Germinal center (tissue), 1 donor: ENCODE results near the gene ADGRV1.
"Not testable (repeated sequence)": the region's sequence is repeated elsewhere in the genome, so short reads cannot be mapped to it uniquely, and the experiment has no call there.

Experiments
- DNase-seq: peaks from one replicate; pipeline ENCODE4 v3.0.0; 2012; ENCODE audit warnings: mixed read lengths, low spot score

Gene ADGRV1

GRCh38 chr5:91030521-91031401, 472.2 kb downstream of the ADGRV1 start:
- no peak for DNase-seq

DNA sequence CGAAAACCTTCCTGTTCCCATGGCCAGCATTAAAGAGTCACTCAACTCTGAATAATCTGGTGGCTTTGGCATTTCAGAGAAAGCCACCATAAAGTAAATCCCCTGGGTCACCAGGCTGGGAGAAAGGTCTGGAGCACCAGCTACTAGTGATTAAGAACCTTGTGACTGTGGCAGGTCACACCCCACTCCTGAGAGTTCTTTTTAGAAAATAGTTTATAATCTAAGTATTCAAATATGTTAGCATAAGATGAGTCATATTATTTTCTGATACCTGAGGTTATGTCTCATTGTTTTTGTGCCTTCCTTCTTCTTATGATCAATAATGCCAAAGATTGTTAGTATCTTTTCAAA, 472.8 kb downstream of the ADGRV1 start:
- DNase-seq: no peak

GRCh38 chr5:91032125-91032524, 473.5 kb downstream of the ADGRV1 start:
- DNase-seq: no peak

GRCh38 chr5:91033370-91033769, 474.8 kb downstream of the ADGRV1 start:
- no peak for DNase-seq

GRCh38 chr5:91038180-91038808, 479.7 kb downstream of the ADGRV1 start:
- DNase-seq: no peak

DNA sequence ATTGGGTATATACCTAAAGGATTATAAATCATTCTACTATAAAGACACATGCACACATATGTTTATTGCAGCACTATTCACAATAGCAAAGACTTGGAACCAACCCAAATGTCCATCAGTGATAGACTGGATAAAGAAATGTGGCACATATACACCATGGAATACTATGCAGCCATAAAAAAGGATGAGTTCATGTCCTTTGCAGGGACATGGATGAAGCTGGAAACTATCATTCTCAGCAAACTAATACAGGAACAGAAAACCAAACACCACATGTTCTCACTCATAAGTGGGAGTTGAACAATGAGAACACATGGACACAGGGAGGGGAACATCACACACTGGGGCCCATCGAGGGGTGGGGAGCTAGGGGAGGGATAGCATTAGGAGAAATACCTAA, 482.5 kb downstream of the ADGRV1 start:
- DNase-seq: not testable (repeated sequence)

GRCh38 chr5:91042247-91042935, 483.8 kb downstream of the ADGRV1 start:
- no peak for DNase-seq

- no peak for DNase-seq
These were observed 484.3 kb downstream of the ADGRV1 start for GRCh38 chr5:91042936-91043255.

GRCh38 chr5:91048073-91048472, 489.5 kb downstream of the ADGRV1 start:
- DNase-seq: no peak

GRCh38 chr5:91049112-91049511, 490.5 kb downstream of the ADGRV1 start:
- DNase-seq: no peak

DNA sequence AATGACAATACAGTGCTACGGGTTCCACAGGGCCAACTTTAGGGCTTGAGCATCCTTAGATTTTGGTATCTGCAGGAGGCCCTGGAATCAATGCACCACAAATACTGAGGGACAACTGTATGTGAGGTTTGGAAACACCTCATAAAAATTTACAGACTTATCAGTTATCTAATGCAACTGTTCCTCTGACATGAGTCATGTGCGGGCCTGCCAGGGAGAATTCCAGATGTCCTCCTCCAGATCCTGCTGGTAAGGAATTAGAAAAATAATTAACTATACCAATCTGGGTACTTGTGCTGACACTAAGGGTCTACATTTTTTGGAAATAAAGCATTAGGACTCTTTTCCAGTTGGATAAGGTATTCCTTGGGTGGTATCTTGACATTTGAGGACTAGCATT, 491.2 kb downstream of the ADGRV1 start:
- no peak for DNase-seq

DNA sequence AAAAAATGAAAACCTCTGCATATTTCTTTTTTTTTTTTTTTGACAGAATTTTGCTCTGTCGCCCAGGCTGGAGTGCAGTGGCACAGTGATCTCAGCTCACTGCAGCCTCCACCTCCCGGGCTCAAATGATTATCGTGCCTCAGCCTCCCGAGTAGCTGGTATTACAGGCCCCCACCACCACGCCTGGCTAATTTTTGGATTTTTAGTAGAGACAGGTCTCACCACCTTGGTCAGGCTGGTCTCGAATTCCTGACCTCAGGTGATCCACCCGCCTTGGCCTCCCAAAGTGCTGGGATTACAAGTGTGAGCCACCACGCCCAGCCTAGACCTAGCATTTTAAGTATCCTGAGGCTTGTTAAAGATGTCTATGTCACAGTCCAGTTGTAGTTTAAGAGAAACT, 493.8 kb downstream of the ADGRV1 start:
- not testable (repeated sequence) for DNase-seq

DNA sequence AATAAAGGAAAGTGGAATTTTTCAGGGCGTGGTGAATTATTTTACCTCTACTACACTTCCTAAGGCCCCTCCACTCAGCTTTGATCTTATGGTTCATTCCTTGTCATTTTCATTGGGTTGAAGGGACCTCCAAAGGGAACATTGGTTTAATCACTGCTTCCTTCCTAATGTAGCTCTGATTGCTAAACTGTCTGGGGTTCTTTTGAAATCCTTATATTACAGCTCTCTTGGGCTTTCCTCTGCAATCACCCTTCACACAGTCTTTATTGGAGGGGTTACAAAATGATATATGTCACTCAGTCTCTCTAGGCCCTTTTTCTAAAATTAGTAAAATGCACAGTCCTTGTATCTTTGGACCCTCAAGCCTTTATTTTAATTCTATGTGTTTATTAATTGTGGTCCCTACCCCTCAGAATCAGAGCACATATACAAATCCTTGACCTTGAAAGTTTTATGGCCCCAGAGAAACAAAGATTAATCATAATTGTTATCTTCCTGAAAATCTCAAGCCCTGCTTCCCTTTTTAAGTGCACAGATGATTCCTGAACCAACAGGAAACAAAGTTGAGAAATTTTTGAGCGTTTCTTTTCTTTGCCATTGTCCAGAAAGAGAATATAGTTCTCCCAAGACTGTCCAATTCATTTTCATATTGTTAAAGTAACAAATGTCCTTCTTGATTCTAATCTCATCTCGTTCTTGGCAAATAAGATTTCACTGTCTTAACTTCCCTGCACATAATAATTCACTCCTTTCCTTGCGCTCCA, 494.6 kb downstream of the ADGRV1 start:
- DNase-seq: no peak

DNA sequence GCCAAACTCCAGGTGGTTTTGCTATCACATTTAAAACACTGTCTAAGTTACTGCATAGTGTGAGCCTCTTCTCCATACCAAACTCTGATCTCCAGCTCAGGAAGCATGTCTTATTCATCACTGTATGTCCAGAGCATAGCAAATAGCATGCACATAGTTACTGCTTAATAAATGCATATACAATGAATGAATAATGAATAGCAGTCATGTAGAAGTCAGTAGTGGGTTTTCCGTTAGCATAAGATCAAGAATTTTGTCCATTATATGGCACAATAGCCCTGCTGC, 495.1 kb downstream of the ADGRV1 start:
- DNase-seq: no peak

DNA sequence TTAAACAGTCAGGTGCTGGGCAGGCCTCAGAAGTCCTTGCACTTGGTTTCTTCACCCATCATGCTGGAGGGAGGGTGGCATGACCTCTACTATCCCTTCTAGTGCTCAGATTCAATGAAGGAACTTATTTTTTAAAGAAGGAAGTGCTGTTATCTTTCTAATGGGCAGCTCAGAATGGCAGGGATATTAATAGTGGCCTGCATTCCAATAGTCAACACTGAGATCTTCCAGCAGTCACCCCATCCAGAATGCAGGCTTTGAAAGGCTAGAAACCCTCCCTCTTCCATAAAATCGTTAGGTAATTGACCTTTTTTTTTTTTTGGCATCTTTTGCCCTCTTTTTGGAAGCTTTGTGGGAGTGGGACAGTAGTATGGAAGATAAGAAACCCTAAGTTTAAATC, 499.6 kb downstream of the ADGRV1 start:
- DNase-seq: no peak

DNA sequence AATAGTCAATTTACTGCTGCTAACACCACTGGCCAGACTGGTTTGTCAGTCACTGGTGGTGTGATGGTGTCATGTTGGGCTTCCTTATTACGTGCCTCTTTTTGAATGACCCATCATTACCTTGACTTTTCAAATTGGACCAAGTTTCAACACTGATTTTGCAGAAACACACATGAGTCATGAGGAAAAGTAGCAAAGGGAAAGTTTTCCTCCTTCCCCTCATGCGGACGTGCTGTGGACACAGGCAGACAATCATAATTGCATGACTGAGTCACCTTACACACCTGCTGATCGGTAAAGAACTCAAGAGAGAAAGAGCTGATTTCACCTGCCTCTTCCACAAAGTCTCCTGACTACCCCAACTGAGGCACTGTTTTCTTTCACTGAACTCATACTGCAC, 500.0 kb downstream of the ADGRV1 start:
- no peak for DNase-seq

DNA sequence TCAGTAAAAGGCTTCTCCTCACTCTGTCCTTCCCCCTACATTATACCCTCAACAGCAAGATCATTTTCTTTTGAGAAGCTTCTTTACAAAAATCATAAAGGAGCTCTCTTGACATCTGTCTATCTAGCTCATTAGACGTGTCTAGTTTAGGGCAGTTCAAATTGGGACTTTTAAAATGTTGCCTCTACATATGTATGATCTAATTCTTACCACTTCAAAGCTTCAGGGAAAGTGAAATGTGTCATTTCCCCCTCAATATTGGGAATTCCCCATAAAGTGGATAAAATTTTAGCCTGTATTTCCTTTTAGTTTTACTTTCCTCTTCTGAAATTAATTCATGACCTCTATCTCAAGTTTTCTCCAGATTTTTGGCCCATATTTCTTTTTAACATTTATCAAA, 500.8 kb downstream of the ADGRV1 start:
- DNase-seq: no peak

- DNase-seq: no peak
These were observed 502.5 kb downstream of the ADGRV1 start for GRCh38 chr5:91061094-91061493.

DNA sequence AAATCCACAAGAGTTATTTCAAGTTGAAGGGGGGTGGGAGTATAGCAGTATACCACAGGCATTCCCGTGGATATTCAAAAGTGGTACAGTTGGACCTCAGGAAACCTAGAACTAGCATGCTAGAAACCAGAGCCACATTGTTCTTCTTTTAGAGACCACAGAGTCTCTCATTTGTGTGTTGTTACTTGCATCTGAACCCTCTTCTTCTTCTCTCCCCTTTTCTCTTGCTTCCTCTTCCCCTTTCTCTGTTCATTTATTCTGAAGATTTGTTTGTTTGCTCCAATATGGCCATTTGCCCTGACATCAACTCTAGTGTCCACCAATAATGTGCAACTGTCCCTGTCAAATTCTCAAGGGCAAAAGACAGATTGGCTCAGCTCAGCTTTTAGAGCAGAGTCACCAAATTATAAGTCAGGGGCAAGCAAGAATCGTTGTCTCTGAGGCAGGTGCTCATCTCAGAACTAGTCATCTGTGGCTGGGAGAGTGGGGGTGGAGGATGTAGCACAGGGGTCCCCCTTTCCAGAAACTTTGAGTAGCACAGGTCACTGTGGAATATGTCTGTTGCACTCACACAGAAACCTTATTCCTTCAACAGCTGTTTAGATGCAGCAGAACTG, 503.5 kb downstream of the ADGRV1 start:
- no peak for DNase-seq

- DNase-seq: not testable (repeated sequence)
These were observed 504.6 kb downstream of the ADGRV1 start for GRCh38 chr5:91063098-91063690.

DNA sequence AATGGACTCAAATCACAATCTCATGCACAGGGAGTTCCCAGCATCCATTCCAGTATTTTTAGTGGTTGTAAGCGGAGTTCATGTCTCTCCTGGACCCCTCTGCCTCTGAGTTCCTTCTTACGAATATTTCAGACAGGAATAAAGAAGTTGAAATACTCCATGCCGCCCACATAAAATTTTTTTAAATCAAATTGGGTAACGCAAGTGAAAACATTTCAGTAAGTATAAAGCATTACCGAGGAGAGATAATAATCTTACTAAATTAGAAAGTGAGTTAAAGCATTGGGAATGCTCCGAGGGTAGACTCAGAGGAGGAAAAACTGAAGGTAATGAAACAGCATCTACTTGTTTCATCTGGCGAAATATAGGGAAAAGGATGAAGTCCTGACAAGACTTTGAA, 506.9 kb downstream of the ADGRV1 start:
- no peak for DNase-seq

GRCh38 chr5:91069364-91069763, 510.8 kb downstream of the ADGRV1 start:
- no peak for DNase-seq
